ENCODE data around the gene LRRC36. TPM values are rescaled to one million over a fixed set of nuclear protein-coding genes. Genes with fewer than 3 reads are reported as not detected.
A peak's percentile ranks its signal among the peaks of the same experiment; 100 is the strongest.

LRRC36 gene, protein sequence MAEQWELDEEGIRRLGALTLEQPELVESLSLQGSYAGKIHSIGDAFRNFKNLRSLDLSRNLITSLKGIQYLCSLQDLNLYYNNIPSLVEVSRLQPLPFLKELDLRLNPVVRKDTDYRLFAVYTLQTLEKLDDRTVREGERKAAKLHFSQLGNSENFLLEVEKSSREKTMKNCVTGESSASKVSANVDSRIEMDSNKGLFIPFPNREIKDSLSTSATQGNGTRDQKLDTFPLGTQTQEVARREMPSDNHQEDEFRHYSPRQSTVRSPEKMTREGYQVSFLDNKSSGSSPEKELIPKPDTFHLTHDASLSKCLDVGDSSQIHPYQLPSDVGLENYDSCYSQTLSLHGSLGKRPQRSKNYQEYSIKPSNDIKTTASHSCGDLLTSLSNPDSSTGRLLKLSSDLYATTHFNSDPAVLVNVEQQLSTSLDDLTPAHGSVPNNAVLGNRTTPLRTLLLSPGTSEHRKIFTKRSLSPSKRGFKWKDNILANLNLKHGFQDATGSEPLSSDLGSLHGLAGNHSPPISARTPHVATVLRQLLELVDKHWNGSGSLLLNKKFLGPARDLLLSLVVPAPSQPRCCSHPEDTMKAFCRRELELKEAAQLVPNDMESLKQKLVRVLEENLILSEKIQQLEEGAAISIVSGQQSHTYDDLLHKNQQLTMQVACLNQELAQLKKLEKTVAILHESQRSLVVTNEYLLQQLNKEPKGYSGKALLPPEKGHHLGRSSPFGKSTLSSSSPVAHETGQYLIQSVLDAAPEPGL
- not detected for total RNA-seq

DNA sequence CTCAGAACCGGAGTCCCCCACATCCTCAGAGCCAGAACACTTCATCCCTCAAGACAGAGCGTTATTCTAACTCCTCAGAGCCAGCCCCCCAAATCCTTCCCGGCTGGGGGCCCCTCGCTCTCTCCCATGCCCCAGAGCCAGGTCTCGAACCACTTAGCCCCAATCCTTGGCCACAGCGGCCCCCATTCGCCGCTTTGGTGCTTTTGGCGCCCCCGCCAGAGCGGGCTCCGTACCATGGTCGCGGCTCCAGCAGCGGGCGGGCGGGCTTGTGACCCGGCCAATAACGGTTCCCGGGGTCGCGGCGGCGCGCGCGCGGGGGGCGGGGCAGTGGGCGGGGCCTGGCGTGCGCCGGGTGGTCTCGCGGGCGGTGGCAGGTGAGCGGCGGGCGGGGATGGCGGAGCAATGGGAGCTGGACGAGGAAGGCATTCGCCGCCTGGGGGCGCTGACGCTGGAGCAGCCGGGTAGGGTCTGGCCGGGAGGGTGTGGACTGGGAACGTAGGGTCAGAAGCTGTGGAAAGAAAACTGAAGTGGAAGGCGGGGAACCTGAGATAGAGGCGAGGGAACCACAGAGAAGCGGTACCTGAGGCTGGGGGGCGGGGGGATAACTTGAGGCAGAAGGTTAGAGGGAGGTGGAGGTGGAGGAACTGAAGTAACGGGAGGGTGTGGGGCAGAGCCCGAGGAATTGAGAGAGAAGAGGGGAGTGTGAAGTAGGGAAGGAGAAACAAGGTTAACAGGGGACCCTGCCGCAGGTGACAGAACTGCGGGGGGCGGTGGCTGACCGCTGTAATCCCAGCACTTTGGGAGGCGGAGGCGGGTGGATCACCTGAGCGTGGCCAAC is at the start of gene LRRC36, which contains the start of gene KCTD19:
Gene LRRC36, plus strand, starts transcription at position 344 of the 838 bp plus-strand sequence. Its CDS starts 48 bp downstream, at position 392.
Gene KCTD19, minus strand, starts transcription at position 270 of the 838 bp plus-strand sequence. Its CDS starts 34 bp downstream, at position 236.
- ATAC-seq = peak; percentile 82 to 92
- H3K27me3 Mint-ChIP-seq (ENCODE audit: low read depth) = peaks cover 41% of the 10 kb centered on the region
- H3K9me3 Mint-ChIP-seq = no peaks in the 10 kb centered on the region

DNA sequence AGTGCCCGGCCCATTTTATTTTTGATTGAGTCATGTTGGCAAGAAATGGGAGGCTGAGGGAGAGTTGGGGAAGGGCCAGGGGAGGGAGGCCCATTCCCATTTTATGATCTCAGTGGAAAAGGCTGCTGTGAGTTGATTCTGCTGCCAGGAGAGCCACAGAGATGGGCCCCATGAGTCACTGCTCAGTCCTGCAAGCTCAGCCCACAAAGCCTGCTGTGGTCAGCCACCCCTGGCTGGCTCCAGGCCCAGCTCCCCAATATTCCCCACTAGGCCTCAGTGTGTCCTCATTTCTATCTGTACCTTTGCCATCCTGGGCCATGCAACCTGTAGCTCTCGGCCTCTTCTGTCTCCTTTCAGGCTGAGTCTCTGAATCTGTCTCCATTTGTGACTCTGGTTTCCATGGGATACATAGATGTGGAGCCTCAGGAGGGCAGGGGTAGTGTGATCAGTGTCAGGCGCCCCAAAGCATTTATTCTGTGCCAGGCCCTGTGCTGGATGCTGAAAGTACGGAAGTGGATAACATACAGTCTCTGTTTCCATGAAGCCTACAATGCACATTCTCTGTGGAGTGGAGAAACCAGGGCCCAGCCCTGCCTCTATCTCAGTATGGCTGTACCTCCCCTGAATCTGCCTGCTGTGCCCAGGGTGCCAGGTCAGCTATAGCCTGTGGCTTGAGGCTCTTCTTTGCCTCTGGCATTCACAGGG is 49.2 kb upstream of the LRRC36 start:
- peaks cover 13% of the 10 kb centered on the region for H3K36me3 Mint-ChIP-seq (ENCODE audit: insufficient read depth)
- peak overlapping the region; percentile 85 for H3K4me3 Mint-ChIP-seq
- peaks cover 20% of the 10 kb centered on the region for H3K4me1 Mint-ChIP-seq (ENCODE audit: low read depth)
- H3K27me3 Mint-ChIP-seq (ENCODE audit: low read depth) = no peaks in the 10 kb centered on the region
- ATAC-seq (no peak), DNase-seq (no peak)
- H3K9me3 Mint-ChIP-seq = no peaks in the 10 kb centered on the region

More for the DNA sequence above, at the start of gene LRRC36, which contains the start of gene KCTD19:
- Mint-ChIP-seq H3K4me3 (peak within 1 kb of the TSS; percentile 84), H3K4me1 (ENCODE audit: low read depth) (peaks cover 14% of the 10 kb centered on the region), H3K36me3 (ENCODE audit: insufficient read depth) (no peaks in the 10 kb centered on the region)
- DNase-seq = peak; percentile 44

DNA sequence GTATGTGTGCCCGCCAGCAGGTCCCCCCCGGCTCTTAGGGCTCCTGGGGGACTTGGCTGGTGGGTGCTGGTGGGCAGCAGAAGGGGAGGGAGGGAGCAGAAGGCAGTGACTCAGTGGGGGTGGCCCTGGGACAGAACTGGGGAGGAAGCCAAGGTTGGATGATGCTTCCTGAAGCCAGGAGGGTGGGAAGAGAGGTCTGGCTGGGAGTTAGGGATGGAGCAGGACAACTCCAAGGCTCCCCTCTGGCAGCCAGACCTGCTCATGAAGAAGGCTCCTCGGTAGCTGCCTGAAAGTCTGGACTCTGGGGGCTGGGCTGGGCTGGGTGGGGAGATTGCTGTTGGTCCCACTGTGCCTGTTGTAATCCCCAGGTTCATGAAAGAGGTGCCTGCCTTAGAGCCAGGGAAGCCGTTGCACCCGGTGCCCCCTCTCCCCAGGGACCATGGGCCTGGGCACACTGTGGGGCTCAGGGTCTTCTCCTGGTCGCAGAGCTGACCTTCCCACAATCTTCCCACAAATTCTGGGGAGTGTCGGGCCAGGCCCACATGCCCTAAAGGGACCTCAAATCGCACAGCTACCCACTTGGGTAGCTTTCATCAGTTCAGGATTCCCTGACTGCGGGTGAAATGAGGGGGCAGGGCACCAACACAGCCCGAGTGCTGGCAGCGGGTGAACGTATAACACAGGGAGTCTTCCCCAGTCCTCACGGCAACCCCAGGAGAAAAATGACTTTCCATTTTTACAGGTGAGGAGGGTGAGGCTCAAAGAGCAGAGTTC is 48.4 kb upstream of the LRRC36 start:
- Mint-ChIP-seq H3K9me3 (no peaks in the 10 kb centered on the region), H3K36me3 (ENCODE audit: insufficient read depth) (peaks cover 19% of the 10 kb centered on the region), H3K4me1 (ENCODE audit: low read depth) (peaks cover 20% of the 10 kb centered on the region), H3K4me3 (peak overlapping the region; percentile 85), H3K27me3 (ENCODE audit: low read depth) (no peaks in the 10 kb centered on the region)
- DNase-seq (no peak), ATAC-seq (no peak)

DNA sequence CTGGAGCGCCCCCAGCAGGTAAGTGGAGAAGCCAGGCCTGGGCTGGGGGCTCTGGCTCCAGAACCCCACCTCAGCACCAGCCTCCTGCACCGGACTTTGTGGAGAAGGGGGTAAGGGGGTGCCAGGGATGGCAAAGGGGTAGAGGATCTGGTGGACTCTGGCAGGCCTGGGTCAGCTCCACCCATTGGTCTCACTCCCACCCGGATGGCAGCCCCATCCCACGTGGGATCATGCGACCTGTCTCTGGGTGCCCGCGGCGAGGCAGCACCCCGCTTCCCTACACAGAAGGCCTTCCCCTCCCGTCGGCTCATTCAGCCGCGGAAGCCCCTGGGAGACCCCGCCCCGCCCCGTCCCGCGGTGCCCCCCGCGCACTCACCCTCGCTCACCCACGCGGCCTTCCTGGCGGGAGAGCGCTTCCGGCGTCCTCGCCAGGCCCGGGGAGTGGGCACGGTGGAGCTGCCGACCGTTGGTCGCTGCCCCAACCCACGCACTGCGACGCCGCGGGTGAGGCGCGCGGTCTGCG is 47.8 kb upstream of the LRRC36 start:
- Mint-ChIP-seq H3K4me1 (ENCODE audit: low read depth) (peaks cover 20% of the 10 kb centered on the region), H3K9me3 (no peaks in the 10 kb centered on the region), H3K4me3 (peak overlapping the region; percentile 85), H3K36me3 (ENCODE audit: insufficient read depth) (peaks cover 26% of the 10 kb centered on the region), H3K27me3 (ENCODE audit: low read depth) (no peaks in the 10 kb centered on the region)
- ATAC-seq (peak; percentile 61), DNase-seq (peak; percentile 34)

DNA sequence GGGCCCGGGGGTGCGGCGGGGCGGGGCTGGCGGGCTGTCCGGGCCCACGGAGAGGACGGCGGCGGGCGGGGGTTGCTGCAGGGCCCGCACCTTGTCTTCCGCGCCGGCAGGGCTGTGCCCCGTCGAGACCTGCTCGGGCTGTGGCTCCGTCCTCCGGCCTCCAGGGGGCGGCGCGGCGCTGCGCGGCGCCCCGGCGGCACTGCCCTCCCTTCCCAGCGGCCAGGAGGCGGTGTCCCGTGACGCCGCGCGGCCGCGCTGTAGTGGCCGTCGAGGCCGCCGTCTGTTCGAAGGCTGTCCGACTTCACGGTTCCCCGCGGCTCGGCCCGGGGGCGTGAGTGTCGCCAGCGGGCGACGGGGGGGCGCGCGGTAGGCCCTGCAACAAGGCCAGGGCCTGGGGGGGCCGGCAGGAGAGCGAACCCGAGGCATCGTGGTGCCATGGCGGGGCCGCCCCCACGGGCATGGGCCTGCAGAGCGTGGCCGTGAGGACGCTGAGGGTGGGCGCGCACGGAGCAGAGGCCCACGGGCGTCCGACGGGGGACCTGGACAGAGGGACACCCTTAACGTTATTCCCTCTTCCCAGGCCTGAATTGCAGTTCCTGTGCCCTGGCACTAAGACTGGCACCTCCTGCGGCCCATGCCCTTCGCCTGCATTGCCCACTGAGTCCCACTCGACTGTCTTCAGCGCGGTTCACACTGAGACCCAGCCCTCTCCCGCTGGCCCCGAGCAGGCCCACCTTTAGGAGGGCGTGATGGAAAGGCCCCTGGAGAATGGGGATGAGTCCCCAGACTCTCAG is 47.1 kb upstream of the LRRC36 start, which contains the start of gene PLEKHG4:
Gene PLEKHG4, plus strand, starts transcription at position 237 of the 794 bp plus-strand sequence. Its CDS starts 513 bp downstream, at position 750.
- Mint-ChIP-seq H3K4me3 (peak within 1 kb of the TSS; percentile 85), H3K9me3 (no peaks in the 10 kb centered on the region), H3K4me1 (ENCODE audit: low read depth) (peaks cover 20% of the 10 kb centered on the region), H3K27me3 (ENCODE audit: low read depth) (no peaks in the 10 kb centered on the region), H3K36me3 (ENCODE audit: insufficient read depth) (peaks cover 26% of the 10 kb centered on the region)
- peak; percentile 78 for DNase-seq
- peak; percentile 96 to 97 for ATAC-seq

DNA sequence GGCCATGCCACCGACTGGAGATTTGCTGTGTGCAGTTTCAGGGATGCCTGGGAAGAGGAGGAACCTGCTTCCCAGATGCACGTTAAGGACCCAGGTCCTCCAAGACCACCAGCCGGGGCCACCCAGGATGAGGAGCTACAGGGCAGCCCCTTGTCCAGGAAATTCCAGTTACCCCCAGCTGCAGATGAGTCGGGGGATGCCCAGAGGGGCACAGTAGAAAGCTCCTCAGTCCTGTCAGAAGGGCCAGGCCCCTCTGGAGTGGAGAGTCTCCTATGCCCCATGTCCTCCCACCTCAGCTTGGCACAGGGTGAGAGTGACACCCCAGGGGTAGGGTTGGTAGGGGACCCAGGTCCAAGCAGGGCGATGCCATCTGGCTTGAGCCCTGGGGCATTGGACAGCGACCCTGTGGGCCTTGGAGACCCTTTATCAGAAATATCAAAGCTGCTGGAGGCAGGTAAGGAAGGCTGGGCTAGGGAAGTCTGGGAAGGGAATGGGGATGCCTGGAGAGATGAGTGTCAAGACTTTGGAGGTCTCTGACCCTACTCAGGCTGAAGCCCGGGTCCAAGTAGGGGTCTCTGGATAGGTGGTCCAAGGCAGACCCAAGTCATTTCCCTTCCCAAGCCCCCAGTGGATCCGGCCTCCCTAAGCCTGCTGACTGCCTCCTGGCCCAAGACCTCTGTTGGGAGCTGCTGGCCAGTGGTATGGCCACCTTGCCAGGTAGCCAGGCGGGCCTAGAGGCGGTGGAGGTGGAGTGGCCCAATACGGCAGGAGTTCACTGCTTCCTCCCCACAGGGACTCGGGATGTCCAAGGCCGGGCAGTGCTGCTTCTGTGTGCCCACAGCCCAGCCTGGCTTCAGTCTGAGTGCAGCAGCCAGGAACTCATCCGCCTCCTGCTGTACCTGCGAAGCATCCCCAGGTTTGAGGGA is 46.3 kb upstream of the LRRC36 start:
- Mint-ChIP-seq H3K4me1 (ENCODE audit: low read depth) (peaks cover 20% of the 10 kb centered on the region), H3K9me3 (no peaks in the 10 kb centered on the region), H3K4me3 (peak overlapping the region; percentile 52), H3K36me3 (ENCODE audit: insufficient read depth) (peaks cover 24% of the 10 kb centered on the region), H3K27me3 (ENCODE audit: low read depth) (no peaks in the 10 kb centered on the region)
- ATAC-seq (no peak), DNase-seq (no peak)

DNA sequence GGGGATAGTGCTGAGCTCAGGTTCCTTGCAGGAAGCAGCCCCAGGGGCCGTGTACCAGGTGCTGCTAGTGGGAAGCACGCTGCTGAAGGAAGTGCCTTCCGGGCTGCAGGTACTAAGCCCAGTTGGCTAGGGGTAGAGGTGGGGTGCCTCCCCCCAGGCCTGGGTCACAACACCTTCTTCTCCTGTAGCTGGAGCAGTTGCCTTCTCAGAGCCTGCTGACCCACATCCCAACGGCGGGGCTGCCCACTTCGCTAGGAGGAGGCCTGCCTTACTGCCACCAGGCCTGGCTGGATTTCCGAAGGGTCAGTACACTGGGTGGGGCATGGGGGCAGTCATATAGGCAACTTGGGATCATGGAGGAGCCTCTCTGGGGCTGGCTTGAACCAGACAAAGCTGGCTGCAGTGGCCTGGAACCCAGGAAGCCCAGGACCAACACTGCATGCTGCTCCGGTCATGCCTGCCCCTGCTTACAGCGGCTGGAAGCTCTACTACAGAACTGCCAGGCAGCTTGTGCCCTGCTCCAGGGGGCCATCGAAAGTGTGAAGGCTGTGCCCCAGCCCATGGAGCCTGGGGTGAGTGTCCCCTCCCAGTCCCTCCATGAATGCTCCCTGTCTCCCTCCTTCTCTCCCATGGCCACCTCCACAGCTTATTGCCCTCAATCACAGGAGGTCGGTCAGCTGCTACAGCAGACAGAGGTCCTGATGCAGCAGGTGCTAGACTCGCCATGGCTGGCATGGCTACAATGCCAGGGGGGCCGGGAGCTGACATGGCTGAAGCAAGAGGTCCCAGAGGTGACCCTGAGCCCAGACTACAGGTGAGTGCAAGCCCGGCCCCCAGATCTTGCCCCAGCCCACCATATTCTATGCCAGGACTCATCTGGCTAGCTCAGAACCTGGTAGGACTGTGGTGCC is 44.8 kb upstream of the LRRC36 start:
- ATAC-seq (no peak), DNase-seq (no peak)
- Mint-ChIP-seq H3K9me3 (no peaks in the 10 kb centered on the region), H3K4me3 (peak overlapping the region; percentile 13), H3K27me3 (ENCODE audit: low read depth) (no peaks in the 10 kb centered on the region), H3K4me1 (ENCODE audit: low read depth) (peaks cover 15% of the 10 kb centered on the region), H3K36me3 (ENCODE audit: insufficient read depth) (peaks cover 19% of the 10 kb centered on the region)

DNA sequence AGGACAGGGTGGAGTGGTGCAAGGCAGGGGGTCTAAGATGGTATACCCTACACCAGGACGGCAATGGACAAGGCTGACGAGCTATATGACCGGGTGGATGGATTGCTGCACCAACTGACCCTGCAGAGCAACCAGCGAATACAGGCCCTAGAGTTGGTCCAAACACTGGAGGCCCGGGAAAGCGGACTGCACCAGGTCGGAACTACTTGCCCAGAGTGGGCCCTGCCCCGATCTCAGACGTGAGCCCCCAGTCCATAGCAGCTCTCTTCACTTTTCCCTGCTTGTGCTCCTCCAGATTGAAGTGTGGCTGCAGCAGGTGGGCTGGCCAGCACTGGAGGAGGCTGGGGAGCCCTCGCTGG is 44.2 kb upstream of the LRRC36 start:
- DNase-seq (no peak), ATAC-seq (no peak)
- peaks cover 15% of the 10 kb centered on the region for H3K36me3 Mint-ChIP-seq (ENCODE audit: insufficient read depth)
- H3K4me1 Mint-ChIP-seq (ENCODE audit: low read depth) = peaks cover 9% of the 10 kb centered on the region
- H3K9me3 Mint-ChIP-seq = no peaks in the 10 kb centered on the region
- H3K4me3 Mint-ChIP-seq = no peak overlapping the region
- H3K27me3 Mint-ChIP-seq (ENCODE audit: low read depth) = no peaks in the 10 kb centered on the region

DNA sequence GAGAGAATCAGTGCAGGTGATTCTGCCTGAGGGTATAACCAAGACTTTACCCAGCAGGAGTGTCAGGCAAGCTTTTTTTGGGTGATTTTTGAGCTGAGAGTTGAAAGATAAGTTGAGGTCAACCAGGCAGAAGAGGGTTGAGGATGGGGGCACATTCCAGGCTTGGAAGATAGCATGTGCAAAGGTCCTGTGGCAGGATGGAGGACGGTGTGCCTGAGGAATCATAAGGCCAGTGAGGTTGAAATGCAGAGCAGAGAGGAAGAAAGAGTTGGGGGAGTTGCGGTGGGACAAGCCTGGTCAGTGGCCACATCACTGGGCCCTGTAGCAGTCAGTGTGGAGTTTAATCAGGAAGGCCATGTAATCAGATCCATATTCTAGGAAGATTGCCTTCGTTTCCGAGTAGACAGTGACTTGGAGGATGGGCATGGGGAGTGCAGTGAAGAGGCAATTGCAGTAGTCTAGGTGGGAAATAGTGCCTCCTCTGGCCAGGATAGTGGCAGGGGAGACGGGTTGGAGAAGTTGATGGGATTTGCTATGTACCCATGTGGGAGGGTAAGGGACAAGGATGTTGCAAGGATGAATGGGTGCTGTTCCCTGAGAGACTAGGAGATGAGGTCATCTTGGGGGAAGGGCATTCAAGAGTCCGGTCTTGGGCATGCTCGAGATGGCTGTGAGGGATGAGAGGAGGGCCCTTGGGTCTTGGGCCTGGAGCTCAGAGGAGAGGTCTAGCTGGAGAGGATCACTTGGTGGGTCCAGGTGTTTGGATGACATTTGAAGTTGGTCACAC is 43.4 kb upstream of the LRRC36 start:
- ATAC-seq (no peak), DNase-seq (no peak)
- H3K9me3 Mint-ChIP-seq = no peaks in the 10 kb centered on the region
- no peak overlapping the region for H3K4me3 Mint-ChIP-seq
- peaks cover 13% of the 10 kb centered on the region for H3K36me3 Mint-ChIP-seq (ENCODE audit: insufficient read depth)
- H3K4me1 Mint-ChIP-seq (ENCODE audit: low read depth) = peaks cover 4% of the 10 kb centered on the region
- H3K27me3 Mint-ChIP-seq (ENCODE audit: low read depth) = no peaks in the 10 kb centered on the region

DNA sequence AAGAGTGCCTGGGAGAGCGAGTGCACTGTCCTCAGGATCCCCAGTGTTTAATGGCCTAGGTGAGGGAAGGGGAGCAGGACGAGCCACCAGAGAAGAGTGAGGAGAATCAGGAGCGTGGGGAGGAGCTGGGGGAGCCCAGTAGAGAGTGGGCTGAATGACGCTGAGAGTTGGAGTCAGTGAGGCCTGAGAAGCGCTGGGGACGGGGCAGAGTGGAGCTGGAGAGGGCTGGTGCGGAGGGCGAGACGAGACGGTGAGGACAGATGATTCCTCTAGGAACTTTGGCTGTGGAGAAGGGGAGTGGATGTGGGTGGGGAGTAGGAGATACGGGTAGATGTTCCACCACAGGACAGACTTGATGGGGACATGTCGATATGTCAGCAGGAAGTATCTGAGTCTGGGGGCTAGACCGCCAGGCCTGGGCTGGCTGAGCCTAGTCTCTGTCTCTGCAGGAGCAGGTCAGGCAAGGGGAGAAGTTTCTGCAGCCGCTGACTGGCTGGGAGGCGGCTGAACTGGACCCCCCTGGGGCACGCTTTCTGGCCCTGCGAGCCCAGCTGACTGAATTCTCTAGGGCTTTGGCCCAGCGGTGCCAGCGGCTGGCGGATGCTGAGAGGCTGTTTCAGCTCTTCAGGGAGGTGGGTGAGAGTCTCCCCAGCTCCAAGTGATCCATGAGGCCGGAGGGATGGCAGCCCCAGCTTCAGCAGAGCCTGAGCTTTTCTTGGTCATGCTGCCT is 42.6 kb upstream of the LRRC36 start:
- DNase-seq = no peak
- Mint-ChIP-seq H3K4me3 (no peak overlapping the region), H3K36me3 (ENCODE audit: insufficient read depth) (peaks cover 13% of the 10 kb centered on the region), H3K4me1 (ENCODE audit: low read depth) (peaks cover 2% of the 10 kb centered on the region), H3K27me3 (ENCODE audit: low read depth) (no peaks in the 10 kb centered on the region), H3K9me3 (no peaks in the 10 kb centered on the region)
- no peak for ATAC-seq

Measured in activated T-cell treated with anti-CD3 and anti-CD28 coated beads, Interleukin-2, amount 50 U/mL, for 4 hours (primary cell).